WERI-Rb-1 (cell line): ENCODE data around the gene BRCA1.
"Not testable (repeated sequence)": the region's sequence is repeated elsewhere in the genome, so short reads cannot be mapped to it uniquely, and the experiment has no call there.

Experiments
- DNase-seq: peaks from one replicate; pipeline ENCODE4 v3.0.0-alpha.2; 2020
- H3K27ac ChIP-seq: fragments of 250-450 bp; sonication (Bioruptor Pico); 2 replicates; pipeline ENCODE4 v1.5.1; 2020; ENCODE audit warnings: mild to moderate bottlenecking, moderate library complexity
- H3K27me3 ChIP-seq: fragments of 250-450 bp; sonication (Bioruptor Pico); 2 replicates; pipeline ENCODE4 v1.5.1; 2021; ENCODE audit warnings: mild to moderate bottlenecking, low read depth, moderate library complexity; ENCODE audit not compliant: insufficient read depth, severe bottlenecking
- H3K36me3 ChIP-seq: fragments of 250-450 bp; sonication (Bioruptor Pico); 2 replicates; pipeline ENCODE4 v1.5.1; 2020; ENCODE audit warnings: mild to moderate bottlenecking, moderate library complexity
- H3K4me3 ChIP-seq: 2 replicates; pipeline ENCODE4 v1.5.1; 2011; ENCODE audit warnings: low read depth, mild to moderate bottlenecking, control low read depth, low read length
- H3K9me3 ChIP-seq: fragments of 250-450 bp; sonication (Bioruptor Pico); 2 replicates; pipeline ENCODE4 v1.5.1; 2021; ENCODE audit warnings: mild to moderate bottlenecking, moderate library complexity; ENCODE audit not compliant: severe bottlenecking
- TF ChIP-seq, protein P1 (sequence below): IDR thresholded peaks from 2 replicates; pipeline ENCODE4 v1.5.1; 2011; ENCODE audit warnings: low read depth, mild to moderate bottlenecking, control low read depth, inconsistent platforms, low read length

Gene BRCA1

DNA sequence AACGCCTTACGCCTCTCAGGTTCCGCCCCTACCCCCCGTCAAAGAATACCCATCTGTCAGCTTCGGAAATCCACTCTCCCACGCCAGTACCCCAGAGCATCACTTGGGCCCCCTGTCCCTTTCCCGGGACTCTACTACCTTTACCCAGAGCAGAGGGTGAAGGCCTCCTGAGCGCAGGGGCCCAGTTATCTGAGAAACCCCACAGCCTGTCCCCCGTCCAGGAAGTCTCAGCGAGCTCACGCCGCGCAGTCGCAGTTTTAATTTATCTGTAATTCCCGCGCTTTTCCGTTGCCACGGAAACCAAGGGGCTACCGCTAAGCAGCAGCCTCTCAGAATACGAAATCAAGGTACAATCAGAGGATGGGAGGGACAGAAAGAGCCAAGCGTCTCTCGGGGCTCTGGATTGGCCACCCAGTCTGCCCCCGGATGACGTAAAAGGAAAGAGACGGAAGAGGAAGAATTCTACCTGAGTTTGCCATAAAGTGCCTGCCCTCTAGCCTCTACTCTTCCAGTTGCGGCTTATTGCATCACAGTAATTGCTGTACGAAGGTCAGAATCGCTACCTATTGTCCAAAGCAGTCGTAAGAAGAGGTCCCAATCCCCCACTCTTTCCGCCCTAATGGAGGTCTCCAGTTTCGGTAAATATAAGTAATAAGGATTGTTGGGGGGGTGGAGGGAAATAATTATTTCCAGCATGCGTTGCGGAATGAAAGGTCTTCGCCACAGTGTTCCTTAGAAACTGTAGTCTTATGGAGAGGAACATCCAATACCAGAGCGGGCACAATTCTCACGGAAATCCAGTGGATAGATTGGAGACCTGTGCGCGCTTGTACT is at the start of gene BRCA1:
Gene BRCA1 (minus strand): TSS at position 232 of the 834 bp plus-strand sequence. CDS start 1,268 bp downstream, outside the sequence.
- H3K27me3 ChIP-seq: no peaks in the 10 kb centered on the region

DNA sequence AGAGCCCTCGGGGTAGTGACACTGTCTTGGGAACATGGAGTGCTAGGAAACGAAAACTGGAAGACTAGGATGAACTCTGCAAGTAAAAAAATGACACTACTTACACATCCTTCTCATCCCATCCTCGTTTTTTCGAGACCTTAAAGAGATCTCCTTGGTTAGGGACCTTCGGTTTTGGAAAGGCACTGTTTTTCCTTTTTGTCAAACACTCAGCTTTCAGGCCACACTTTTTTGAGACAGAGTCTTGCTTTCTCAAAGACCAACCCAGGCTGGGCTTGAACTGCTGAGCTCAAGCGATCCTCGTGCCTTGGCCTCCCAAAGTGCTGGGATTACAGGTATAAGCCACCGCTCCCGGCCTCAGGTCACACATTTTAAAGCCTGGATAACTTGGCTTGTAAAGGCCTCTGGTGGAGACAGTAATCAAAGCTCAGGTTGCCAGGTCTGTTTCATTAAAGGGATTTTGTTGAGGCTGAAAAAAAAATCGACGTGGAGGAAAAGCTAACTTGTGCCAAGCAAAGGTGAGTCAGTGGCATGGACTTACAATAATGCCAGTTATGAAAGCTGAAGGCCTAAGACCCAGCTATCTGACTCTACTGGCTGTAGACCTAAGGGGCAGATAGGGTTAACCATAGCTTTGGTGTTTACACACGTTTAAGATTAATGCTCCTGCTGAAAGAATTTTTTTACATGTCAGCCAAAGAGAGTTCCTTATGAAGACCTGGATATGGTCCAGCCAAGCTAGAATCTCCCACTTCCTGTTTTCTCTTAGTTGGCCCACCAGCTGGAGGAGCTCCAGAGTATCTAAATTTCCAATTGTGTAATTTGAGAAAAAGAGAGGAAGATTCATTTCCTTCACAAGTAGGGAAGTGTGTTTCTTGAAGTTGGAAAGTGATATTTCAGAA is 46.7 kb upstream of the BRCA1 start:
- peak overlapping the region; percentile 85 for H3K4me3 ChIP-seq
- H3K36me3 ChIP-seq: peaks cover 12% of the 10 kb centered on the region
- DNase-seq: peak; percentile 56
- H3K9me3 ChIP-seq: no peaks in the 10 kb centered on the region
- no peaks in the 10 kb centered on the region for H3K27me3 ChIP-seq
- H3K27ac ChIP-seq: peak overlapping the region; percentile 86
- TF ChIP-seq, protein P1, sequence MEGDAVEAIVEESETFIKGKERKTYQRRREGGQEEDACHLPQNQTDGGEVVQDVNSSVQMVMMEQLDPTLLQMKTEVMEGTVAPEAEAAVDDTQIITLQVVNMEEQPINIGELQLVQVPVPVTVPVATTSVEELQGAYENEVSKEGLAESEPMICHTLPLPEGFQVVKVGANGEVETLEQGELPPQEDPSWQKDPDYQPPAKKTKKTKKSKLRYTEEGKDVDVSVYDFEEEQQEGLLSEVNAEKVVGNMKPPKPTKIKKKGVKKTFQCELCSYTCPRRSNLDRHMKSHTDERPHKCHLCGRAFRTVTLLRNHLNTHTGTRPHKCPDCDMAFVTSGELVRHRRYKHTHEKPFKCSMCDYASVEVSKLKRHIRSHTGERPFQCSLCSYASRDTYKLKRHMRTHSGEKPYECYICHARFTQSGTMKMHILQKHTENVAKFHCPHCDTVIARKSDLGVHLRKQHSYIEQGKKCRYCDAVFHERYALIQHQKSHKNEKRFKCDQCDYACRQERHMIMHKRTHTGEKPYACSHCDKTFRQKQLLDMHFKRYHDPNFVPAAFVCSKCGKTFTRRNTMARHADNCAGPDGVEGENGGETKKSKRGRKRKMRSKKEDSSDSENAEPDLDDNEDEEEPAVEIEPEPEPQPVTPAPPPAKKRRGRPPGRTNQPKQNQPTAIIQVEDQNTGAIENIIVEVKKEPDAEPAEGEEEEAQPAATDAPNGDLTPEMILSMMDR: no peak

More for the DNA sequence above, at the start of gene BRCA1:
- Histone ChIP-seq H3K36me3 (peaks cover 31% of the 10 kb centered on the region), H3K4me3 (peak within 1 kb of the TSS; percentile 96), H3K9me3 (no peaks in the 10 kb centered on the region), H3K27ac (peak within 1 kb of the TSS; percentile 92)
- TF ChIP-seq, protein P1: no peak
- DNase-seq: peak; percentile 99

DNA sequence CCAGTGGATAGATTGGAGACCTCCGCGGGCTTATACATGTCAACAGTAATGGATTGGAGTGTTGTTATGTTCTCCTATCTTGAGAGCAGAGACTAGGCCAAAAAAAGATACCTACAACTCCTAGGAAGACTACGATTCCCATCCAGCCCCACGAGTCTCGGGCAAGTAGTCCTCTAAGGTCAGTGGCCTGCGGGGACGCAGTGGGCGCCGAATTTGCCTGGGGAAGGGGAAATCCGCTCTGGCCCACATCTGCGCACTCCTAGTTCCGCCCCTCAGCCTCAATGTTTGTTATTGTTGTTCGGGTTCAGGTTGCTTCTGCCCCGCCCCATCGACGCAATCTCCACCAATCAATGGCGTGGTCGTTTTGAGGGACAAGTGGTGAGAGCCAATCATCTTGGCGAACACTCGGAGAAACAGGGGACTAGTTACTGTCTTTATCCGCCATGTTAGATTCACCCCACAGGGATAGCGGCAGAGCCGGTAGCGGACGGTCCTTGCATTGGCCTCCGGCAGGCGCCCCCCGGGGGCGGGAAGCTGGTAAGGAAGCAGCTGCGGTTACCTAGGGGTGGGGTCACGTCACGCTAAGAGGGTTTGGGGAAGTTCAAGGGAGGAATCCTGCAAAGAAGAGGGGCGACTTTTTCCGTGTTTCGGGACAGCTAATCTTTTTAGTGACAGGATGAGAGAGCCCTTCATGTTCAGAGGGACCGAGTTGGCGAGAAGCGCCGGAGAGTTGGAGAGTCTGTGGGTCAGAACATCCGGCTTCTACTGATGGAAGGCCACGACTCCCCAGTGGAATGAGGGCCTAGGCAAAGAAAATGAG is 45.8 kb upstream of the BRCA1 start, which contains the start of gene NBR1:
Gene NBR1 (plus strand): TSS at position 449 of the 820 bp plus-strand sequence. CDS start 4,586 bp downstream, outside the sequence.
- Histone ChIP-seq H3K36me3 (peaks cover 4% of the 10 kb centered on the region), H3K27ac (peak within 1 kb of the TSS; percentile 86), H3K27me3 (no peaks in the 10 kb centered on the region), H3K4me3 (peak within 1 kb of the TSS; percentile 85), H3K9me3 (no peaks in the 10 kb centered on the region)
- peak; percentile 99 for DNase-seq
- TF ChIP-seq, protein P1: peak; percentile 55

DNA sequence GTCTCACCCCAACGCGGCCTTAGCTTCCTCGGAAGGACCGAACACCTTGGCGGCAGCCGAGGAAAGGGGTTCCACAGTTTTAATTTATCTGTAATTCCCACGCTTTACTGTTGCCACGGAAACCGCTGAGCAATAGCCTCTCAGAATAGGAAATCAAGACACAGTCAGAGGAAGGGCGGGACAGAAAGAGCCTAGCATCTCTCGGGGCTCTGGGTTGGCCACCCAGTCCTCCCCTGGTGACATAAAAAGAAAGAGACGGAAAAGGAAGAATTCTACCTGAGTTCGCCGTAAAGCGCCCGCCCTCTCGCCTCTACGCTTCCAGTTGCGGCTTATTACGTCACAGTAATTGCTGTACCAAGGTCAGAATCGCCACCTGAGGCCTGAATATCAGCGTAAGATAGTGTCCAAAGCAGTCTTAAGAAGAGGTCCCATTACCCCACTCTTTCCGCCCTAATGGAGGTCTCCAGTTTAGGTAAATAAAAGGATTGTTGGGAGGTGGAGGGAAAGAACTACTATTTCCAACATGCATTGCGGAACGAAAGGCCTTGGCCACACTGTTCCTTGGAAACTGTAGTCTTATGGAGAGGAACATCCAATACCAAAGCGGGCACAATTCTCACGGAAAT is 45.1 kb upstream of the BRCA1 start:
- Histone ChIP-seq H3K9me3 (no peaks in the 10 kb centered on the region), H3K27ac (peak overlapping the region; percentile 86), H3K36me3 (no peaks in the 10 kb centered on the region; the same call in 1 of the 2 replicates), H3K4me3 (peak overlapping the region; percentile 85), H3K27me3 (no peaks in the 10 kb centered on the region)
- peak; percentile 95 for DNase-seq
- TF ChIP-seq, protein P1: no peak

DNA sequence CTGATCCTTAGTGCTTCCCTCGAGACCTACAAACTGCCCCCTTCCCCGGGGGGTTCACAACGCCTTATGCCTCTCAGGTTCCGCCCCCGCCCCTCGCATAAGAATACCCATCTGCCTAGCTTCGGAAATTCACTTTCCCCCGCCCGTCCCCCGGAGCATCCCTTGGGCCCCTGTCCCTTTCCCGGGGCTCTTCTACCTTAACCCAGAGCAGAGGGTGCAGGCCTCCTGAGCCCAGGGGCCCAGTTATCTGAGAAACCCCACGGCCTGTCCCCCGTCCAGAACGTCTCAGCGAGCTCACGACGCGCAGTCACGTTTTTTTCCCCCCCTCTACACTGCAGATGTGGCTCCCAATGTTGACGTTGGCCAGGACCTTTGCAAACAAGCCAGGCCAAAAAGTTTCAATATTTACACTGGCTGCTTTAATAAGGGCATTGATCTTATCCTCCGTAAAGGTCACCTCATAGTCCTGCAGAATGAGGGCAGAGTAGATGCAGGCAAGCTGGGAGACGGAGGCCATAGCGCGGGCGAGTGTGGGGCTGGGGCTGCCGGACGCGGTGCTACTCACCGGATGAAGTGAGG is 44.5 kb upstream of the BRCA1 start:
- DNase-seq: peak; percentile 35
- H3K4me3 ChIP-seq: peak overlapping the region; percentile 85
- no peaks in the 10 kb centered on the region for H3K9me3 ChIP-seq
- no peaks in the 10 kb centered on the region; the same call in 1 of the 2 replicates for H3K36me3 ChIP-seq
- peak overlapping the region; percentile 86 for H3K27ac ChIP-seq
- TF ChIP-seq, protein P1: no peak
- no peaks in the 10 kb centered on the region for H3K27me3 ChIP-seq

DNA sequence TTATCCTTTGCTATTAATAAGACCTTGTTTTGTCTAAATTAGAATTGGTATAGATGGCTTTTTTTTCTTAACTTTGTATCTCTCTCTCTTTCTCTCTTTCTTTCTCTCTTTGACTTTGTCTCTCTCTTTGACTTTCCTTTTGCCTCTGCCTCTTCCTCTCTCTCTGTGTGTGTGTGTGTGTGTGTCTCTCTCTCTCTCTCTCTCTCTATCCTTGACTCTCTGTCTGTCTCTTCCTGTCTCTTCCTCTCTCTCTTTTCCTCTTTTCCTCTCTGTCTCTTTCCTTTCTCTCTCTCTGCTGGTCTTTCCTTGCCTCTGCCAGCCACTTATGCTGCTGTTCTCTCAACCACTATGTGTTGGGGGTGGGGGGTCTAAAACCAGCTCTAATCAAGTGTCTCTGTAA is 40.8 kb upstream of the BRCA1 start:
- not testable (repeated sequence) for DNase-seq, H3K9me3 ChIP-seq, H3K4me3 ChIP-seq, H3K27ac ChIP-seq, H3K36me3 ChIP-seq, H3K27me3 ChIP-seq

DNA sequence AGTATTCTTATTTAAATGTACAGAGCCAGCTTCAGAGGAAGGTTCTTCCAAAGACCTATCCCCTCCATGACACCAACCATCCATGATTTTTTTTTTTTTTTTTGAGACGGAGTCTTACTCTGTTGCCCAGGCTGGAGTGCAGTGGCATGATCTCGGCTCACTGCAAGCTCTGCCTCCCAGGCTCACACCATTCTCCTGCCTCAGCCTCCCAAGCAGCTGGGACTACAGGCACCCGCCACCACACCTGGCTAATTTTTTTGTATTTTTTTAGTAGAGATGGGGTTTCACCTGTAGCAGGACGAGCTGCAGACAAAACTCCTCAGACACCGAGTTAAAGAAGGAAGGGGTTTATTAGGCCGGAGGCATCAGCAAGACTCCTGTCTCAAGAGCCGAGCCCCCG is 34.8 kb upstream of the BRCA1 start:
- H3K4me3 ChIP-seq, H3K9me3 ChIP-seq, H3K27ac ChIP-seq, H3K36me3 ChIP-seq, DNase-seq, H3K27me3 ChIP-seq: not testable (repeated sequence)
